ENCODE data around the gene ATG7.
"Not testable (repeated sequence)": the region's sequence is repeated elsewhere in the genome, so short reads cannot be mapped to it uniquely, and the experiment has no call there.

Gene ATG7

DNA sequence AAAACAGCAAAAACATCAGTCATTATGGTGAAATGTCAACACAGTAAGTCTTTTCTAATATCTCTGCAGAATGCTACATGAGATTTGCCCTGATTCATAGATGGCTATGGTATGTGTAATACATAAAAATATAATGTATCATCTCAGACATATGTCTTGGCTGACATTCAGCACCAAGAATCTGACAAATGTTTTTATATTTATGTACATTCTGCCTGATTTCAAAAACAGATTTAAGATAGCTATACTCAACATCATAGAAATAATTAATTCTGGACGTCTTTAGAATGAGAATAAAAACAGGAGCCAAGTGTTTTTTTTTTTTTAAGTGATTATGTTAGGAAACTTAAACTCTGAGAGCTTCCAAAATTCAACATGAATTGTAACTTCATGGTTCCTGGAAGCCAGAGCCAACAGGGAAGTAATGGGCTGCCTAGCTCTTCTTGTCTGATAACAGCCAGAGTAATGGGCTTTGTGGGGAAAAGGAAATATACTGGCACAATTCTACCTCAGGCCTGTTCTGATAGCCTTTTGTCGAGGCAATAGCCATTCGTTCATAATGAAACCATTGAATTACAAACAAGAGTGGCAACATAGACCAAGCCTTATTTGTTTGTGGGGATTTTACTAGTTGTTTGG lies 187.1 kb downstream of the ATG7 start:
- no peak for DNase-seq (ENCODE audit: extremely low read depth in 1 of 2, low read depth in 1 of 2)

- DNase-seq (ENCODE audit: extremely low read depth in 1 of 2, low read depth in 1 of 2), result no peak
Observed at GRCh38 chr3:11461226-11461625, 189.0 kb downstream of the ATG7 start.

- DNase-seq (ENCODE audit: extremely low read depth in 1 of 2, low read depth in 1 of 2), result not testable (repeated sequence)
Observed at GRCh38 chr3:11462673-11463072, 190.5 kb downstream of the ATG7 start.

GRCh38 chr3:11463591-11463990 lies 191.4 kb downstream of the ATG7 start:
- DNase-seq (ENCODE audit: extremely low read depth in 1 of 2, low read depth in 1 of 2), result no peak

DNA sequence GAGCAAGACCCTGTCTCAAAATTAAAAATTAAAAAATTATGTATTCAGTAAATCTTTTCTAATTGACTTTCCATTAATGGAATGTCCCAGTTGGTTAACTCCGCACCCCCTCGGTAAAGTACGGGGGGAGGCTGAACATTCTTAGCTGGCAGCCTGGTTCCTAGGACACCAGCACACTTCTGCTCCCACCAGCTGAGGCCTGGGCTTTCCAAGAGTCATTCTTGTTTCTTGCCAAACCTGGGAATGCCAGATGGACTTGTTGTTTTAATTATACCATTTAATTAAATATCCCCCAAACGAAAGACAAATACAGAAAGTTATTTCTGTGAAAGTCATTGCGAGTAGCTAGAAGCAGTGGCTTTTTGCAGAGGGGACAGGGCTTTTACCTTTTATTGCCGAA lies 192.2 kb downstream of the ATG7 start:
- DNase-seq (ENCODE audit: extremely low read depth in 1 of 2, low read depth in 1 of 2), result no peak

- DNase-seq (ENCODE audit: extremely low read depth in 1 of 2, low read depth in 1 of 2), result no peak
Observed at GRCh38 chr3:11465744-11466616, 193.8 kb downstream of the ATG7 start.

DNA sequence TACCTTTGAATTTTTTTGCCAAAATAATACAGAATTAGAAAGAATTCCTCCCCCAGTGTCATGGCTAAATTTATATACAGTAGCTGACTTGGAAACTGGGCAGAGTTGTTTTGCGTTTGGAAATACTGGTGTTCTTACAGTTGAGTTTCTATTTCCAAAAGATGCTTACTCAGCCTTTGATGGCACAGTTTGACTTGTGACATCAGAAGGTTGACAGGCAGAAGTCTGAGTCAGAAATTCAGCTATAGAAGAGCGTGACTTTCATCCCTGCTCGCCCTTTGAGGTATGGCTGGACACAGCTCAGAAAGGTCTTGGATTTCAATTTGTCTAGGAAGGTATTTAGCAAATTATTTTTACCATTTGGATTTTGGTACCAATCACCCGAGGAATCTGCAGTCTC lies 195.7 kb downstream of the ATG7 start:
- no peak for DNase-seq (ENCODE audit: extremely low read depth in 1 of 2, low read depth in 1 of 2)

DNA sequence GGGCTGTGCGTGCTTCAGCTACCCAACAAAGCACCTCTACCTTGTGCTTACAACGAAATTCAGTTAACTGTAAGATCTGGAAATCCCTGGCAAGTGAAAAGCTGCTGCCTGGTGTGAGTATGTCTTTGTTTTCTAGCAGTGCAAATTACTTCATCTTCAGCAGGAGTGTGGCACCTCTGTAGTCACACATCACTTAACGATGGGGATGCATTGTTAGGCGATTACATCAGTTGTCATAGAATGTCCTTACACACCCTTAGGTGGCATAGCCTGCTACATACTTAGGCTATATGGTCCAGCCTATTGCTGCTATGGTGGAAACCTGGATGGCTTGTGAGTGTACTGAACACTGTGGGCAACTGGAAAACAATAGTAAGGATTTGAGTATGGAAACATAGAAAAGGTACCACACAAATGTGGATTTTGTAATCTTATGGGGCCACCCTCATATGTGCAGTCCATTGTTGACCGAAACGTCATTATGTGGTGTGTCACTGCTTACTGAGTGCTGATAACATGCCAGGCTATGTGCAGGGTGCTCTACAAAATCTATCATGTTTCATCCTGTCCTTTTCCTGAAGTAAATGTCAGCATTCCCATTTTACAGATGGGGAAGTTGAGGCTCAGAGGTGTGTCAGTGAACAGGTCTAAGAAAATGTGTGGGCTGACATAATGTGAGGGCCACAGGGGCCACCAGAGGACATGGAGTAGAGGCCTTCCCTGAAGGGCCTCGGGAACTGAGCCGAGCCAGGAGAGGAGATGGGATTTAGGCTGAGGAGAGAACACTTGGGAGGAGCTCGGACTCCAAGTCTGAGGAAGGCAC lies 198.0 kb downstream of the ATG7 start:
- DNase-seq (ENCODE audit: extremely low read depth in 1 of 2, low read depth in 1 of 2), result no peak

- no peak for DNase-seq (ENCODE audit: extremely low read depth in 1 of 2, low read depth in 1 of 2)
Observed at GRCh38 chr3:11475324-11475723, 203.1 kb downstream of the ATG7 start.

GRCh38 chr3:11476735-11477144 lies 204.5 kb downstream of the ATG7 start:
- DNase-seq (ENCODE audit: extremely low read depth in 1 of 2, low read depth in 1 of 2), result no peak

- no peak for DNase-seq (ENCODE audit: extremely low read depth in 1 of 2, low read depth in 1 of 2)
Observed at GRCh38 chr3:11477407-11477911, 205.3 kb downstream of the ATG7 start.

GRCh38 chr3:11478167-11478566 lies 206.0 kb downstream of the ATG7 start:
- no peak for DNase-seq (ENCODE audit: extremely low read depth in 1 of 2, low read depth in 1 of 2)

DNA sequence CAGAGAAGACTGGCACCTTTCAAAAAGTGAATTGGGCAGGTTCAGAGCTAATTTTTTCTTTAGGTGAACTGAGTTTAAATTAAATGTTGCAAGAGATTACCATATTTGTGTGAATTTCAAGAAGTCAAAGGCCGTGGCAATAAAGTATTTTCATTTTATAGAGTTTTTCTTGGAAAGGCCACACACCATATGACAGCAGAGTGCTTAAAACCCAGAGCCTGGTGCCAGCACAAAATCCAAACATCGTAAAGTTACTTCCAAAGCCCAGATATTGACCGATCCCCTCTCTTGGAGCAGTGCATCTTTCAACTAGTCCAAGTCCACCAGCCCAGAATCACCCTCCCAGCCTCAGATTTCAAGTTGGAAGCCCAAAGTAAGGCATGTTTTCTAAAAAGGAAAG lies 207.0 kb downstream of the ATG7 start:
- no peak for DNase-seq (ENCODE audit: extremely low read depth in 1 of 2, low read depth in 1 of 2)

- no peak for DNase-seq (ENCODE audit: extremely low read depth in 1 of 2, low read depth in 1 of 2)
Observed at GRCh38 chr3:11480663-11481298, 208.6 kb downstream of the ATG7 start.

GRCh38 chr3:11481556-11481955 lies 209.4 kb downstream of the ATG7 start:
- no peak for DNase-seq (ENCODE audit: extremely low read depth in 1 of 2, low read depth in 1 of 2)

DNA sequence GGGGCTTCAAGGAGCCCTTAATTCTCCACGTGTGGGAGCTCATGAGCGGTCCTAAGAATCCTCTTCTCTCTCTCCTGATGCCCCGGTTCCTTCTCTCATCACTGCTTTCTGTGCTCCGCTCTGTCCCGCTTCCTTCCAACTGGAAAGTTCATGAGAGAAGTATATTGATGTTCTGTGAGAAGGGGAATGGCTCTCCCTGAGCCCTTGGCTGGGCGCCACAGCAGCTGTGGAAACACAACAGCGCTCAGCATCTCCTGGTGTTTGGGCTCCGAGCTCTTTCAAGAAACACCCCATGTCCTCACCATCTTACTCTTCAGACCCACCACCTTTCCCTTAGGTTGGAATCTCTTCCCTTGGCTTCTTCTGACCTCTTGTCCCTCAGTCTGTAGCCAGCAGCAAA lies 209.8 kb downstream of the ATG7 start:
- no peak for DNase-seq (ENCODE audit: extremely low read depth in 1 of 2, low read depth in 1 of 2)

DNA sequence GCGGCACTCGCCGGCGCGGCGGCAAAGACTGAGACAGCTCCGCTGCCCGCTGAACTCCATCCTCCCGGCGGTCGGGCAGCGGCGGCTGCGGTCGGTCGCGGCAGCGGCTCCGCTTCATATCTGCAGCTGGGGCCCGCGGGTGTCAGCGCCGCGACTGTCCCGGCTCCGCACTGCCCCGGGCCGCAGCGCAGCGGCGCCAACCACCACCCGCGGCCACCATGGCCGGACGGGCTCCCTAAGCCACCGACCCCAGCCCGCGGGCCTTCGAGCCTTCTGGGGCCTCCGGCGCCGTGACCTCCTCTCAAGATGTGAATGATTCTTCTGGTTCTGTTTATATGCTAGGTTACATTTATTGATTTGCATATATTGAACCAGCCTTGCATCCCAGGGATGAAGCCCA lies 216.2 kb downstream of the ATG7 start:
- not testable (repeated sequence) for DNase-seq (ENCODE audit: extremely low read depth in 1 of 2, low read depth in 1 of 2)

- no peak for DNase-seq (ENCODE audit: extremely low read depth in 1 of 2, low read depth in 1 of 2)
Observed at GRCh38 chr3:11494131-11494916, 222.1 kb downstream of the ATG7 start.

DNA sequence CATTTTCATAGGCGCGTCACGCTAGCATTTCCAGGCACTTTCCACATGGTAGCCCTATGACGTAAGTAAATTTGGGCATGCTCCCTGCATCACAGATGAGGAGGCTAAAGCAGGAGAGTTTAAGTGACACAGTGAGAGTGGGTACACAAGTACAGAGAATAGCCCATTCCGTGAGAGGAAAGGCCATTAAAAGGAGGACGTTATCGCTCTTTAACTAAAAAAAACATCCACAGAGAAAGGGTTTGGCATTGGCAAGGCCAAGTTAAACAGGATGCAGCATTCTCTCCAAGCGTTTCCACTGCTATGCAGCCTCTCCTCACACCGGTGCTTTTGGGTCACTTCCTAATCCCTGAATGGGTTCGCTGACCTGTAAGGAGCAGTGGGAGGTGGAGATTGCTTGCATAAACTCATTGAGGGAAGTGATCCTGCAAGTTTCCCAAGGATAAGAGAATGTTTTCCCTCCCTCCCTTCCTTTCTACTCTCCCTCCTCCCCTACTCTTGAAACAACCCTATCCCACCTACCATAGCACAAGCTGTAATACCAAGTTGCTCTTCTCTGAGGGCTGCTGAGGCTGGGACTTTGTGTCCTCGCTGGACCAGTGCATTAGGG lies 223.9 kb downstream of the ATG7 start:
- DNase-seq (ENCODE audit: extremely low read depth in 1 of 2, low read depth in 1 of 2), result no peak

GRCh38 chr3:11498177-11498576 lies 226.0 kb downstream of the ATG7 start:
- no peak for DNase-seq (ENCODE audit: extremely low read depth in 1 of 2, low read depth in 1 of 2)
